Brain pericyte (primary cell): ENCODE results near the gene KIF14.
"Not testable (repeated sequence)": the region's sequence is repeated elsewhere in the genome, so short reads cannot be mapped to it uniquely, and the experiment has no call there.

ENCODE experiments used
- DNase-seq: peaks from one replicate; pipeline ENCODE4 v3.0.0-alpha.2; 2012; ENCODE audit warnings: low read depth, low spot score

Gene KIF14

GRCh38 chr1:200540281-200540680, 80.3 kb downstream of the KIF14 start:
- no peak for DNase-seq

DNA sequence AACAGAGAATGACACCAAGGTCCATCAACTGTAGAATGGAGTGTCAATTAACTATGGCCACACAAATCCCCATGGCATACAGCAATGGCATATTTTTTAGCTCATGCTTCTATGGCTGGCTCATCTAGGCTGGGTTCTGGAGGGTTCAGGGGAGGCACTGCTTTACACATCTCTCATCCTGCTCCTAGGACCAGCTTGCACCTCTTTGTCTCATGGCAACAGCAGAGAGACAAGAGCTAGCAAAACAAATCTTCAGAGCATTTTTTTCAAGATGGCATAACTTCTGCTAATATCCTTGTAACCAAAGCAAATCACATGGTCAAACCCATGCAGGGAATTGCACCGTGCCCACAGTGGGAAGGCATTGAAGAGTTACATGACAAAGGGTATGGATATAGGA, 82.4 kb downstream of the KIF14 start:
- no peak for DNase-seq

DNA sequence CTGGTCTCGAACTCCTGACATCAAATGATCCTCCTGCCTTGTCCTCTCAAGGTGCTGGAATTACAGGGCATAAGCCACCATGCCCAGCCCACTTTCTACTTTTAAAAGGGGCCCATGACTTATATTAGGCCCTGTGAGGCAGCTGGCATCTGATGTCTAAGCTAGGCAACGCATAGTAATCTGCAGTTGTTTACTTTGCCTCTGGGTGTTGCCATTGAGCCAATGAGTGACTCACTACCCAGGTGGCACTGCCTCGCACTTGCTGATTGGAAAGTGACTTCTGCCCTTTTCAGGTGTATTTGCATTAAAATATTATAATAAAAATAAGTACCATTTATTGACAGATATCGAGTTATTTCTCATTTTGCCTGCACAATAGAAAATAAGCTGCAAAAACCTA, 84.9 kb downstream of the KIF14 start:
- DNase-seq = no peak

- no peak for DNase-seq
Observed at GRCh38 chr1:200530623-200531261, 89.8 kb downstream of the KIF14 start.

DNA sequence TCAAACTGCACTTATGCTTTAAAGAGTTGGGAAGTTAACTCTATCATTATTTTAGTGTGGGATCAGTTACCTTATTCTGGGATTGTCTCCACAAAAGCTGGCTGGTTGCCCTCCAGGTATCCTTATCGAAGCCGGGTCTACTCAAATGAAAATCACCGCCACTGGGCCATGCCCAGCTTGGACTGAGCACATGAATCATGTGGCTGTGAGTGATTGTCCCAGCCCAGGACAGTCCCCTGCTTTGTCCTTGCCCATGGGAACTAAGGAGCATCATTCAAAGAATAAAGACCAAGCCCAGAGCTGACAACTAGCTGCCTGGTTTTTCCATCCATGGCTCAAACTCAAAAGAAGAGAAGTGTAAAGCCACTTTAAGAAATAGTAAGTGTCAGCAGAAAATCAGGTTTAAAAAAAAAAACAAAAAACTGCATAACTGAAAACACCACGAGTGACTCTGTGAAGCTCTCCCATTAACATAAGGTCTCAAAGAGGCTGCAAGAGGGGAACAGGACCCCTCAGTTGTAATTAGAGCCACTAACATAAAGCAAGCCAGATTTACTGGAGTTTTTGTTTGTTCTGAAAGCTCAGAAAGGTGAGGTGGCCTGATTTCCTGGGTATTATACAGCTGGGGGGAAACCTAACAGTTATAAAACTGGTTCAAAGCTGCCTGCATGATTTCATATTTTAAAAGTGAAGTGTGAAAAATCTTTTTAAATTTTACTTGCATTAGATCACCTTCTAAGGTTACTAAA, 91.5 kb downstream of the KIF14 start:
- no peak for DNase-seq

GRCh38 chr1:200527670-200528069, 92.9 kb downstream of the KIF14 start:
- no peak for DNase-seq

- DNase-seq = no peak
Observed at GRCh38 chr1:200526709-200527612, 93.6 kb downstream of the KIF14 start.

- DNase-seq = no peak
Observed at GRCh38 chr1:200525090-200525987, 95.2 kb downstream of the KIF14 start.

DNA sequence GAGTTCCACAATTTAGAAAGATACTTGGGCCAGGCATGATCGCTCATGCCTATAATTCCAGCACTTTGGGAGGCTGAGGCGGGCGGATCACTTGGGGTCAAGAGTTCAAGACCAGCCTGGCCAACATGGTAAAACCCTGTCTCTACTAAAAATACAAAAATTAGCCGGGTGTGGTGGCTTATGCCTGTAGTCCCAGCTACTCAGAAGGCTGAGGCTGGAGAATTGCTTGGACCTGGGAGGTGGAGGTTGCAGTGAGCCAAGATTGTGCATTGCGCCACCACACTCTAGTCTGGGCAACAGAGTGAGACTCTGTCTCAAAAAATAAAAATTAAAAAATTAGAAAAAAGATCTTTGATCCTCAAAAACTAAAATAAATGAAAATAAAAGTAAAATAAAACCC, 96.0 kb downstream of the KIF14 start:
- not testable (repeated sequence) for DNase-seq

DNA sequence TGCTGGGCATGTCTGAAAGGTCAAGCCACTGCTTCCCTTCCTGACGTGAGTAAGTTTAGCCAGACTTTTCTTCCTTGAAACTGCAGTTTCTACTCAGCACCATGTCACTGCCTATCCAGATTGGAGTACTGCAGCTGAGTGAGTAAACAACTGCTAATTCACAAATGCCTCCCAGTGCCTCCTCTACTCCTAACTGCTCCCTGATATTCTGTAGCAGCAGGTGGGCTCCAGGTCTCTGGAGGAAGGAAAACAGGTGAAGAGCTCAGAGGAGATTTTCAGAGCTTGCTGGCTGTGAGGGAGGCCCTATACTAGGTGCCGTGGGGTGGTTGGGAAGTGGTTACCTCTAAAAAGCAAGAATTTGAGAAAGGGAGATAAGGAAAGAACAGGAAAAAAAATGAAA, 96.5 kb downstream of the KIF14 start:
- DNase-seq = no peak

- no peak for DNase-seq
Observed at GRCh38 chr1:200520735-200521134, 99.8 kb downstream of the KIF14 start.

DNA sequence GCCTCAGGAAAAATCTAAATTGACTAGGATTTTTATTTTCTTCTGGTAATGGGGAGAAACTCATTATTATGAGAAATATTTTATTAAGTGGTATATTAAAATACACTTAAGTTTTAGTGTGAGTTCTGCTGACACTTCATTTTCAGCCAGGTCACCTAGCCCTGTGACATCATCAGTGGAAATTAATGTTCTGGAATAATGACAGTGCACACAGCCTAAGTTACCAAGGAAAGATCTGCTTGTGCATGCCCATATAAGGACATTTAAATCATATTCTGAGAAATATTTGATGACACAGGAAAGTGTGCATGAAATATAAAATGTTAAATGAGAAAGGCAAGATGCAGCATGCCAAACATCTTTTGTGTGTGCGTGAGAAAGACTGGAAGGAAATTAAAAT, 102.0 kb downstream of the KIF14 start:
- no peak for DNase-seq

DNA sequence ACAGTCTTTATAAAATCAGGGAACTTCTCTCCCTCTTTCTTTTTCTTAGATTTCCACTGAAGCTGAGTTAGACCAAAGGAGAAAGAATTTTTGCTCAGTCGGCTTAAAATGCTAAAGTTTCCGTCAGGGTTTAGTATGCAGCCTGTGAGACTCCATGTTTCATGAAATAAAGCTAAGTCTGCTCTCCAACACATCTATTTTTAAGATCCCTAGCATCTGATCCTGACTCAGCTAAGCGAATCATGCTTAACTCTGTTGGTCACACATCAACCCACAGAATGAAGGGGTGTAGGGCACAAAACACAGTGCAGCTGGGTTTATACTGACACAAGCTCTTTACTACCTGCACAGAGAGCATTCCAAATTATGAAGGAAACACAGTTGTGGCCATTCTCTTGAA, 108.4 kb downstream of the KIF14 start:
- no peak for DNase-seq

DNA sequence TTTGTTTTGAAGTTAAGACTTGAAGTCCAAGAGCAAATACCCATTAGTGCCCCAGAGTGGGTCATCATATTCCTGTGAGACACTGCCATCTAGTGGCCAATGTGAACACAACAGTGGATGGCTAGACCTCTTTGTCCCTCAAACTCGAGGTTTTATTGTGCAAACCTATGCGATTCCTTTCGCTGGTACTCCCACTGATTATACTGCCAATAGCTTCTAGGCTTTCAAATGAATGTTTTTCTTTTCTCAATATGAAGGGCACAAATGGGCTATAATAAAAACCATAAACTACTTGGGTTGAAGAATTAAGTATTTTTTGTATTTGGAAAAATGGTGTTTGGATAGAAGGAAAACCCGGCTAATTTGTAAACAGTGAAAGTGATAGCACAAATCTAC, 110.3 kb downstream of the KIF14 start:
- DNase-seq = peak; percentile 59

DNA sequence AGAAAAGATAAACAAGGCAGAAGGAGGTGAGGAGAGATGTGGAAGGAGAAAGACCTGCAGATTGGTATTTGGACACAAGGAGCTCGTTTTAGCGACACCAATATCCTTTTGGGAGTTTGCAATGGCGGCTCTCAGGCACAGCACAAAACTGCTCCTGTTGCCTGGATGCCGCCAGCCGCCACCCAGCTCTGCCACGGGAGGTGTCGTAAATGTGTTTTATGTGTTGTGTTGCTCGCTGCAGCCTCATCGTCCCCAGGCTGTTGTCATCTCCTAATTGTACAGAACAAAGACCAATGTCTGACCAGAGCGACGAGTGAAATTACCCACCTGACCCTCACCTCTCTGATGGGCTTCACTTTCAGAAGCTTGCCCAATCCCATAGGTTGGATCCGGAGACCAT, 114.1 kb downstream of the KIF14 start:
- DNase-seq = no peak

DNA sequence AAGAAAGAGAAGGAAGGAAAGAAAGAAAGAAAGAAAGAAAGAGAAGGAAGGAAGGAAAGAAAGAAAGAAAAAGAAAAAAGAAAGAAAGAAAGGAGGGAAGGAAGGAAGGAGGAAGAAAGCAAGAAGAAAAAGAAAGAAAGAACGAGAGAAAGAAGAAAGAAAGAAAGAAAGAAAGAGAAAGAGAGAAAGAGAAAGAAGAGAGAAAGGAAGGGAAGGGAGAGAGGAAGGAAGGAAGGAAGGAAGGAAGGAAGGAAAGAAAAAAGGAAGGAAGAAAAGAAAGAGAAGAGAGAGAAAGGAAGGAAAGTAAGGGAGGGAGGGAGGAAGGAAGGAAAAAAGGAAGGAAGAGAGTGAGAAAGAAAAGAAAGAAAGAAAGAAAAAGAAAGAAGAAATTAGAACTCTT, 115.3 kb downstream of the KIF14 start:
- no peak for DNase-seq
